Keratinocyte (primary cell): Measurements from ENCODE around the gene DGKZ. TPM values are rescaled to one million over a fixed set of nuclear protein-coding genes. Genes with fewer than 3 reads are reported as not detected.

Source experiments
- DNase-seq: peaks from one replicate; pipeline ENCODE4 v3.0.0-alpha.2; 2011; ENCODE audit warnings: low read depth, missing footprints, low spot score
- FAIRE-seq: peaks from 2 replicates; lab custom pipeline; 2011; peaks lifted over from hg19 to GRCh38; lab: Jason Lieb, UNC
- H2AFZ ChIP-seq: 2 replicates; pipeline ENCODE4 v1.6.0; 2012; ENCODE audit warnings: low read length, control low read depth, inconsistent platforms; ENCODE audit not compliant: control insufficient read depth
- H3K27ac ChIP-seq: 2 replicates; pipeline ENCODE4 v1.5.1; 2011; ENCODE audit warnings: low read length; ENCODE audit not compliant: control insufficient read depth, insufficient read depth
- H3K27me3 ChIP-seq: 3 replicates; pipeline ENCODE4 v1.6.0; 2011; ENCODE audit warnings: low read length; ENCODE audit not compliant: control insufficient read depth, insufficient read depth; ENCODE audit errors: extremely low read depth
- H3K36me3 ChIP-seq, 2 experiments: 2 replicates in 1 of 2; 3 replicates in 1 of 2; pipeline ENCODE4 v1.5.1; 2011; ENCODE audit warnings: low read length in 2 of 2, mild to moderate bottlenecking in 1 of 2; ENCODE audit not compliant: control insufficient read depth in 2 of 2, insufficient read depth in 2 of 2; ENCODE audit errors: extremely low read depth in 1 of 2
- H3K4me1 ChIP-seq: 3 replicates; pipeline ENCODE4 v1.5.1; 2011; ENCODE audit warnings: low read length; ENCODE audit not compliant: control insufficient read depth, insufficient read depth; ENCODE audit errors: extremely low read depth
- H3K4me2 ChIP-seq: 3 replicates; pipeline ENCODE4 v1.6.0; 2011; ENCODE audit warnings: low read depth, low read length; ENCODE audit not compliant: control insufficient read depth, insufficient read depth; ENCODE audit errors: extremely low read depth
- H3K4me3 ChIP-seq, 3 experiments: fragments of 200-600 bp in 1 of 3; sonication (generic) in 1 of 3; 2 replicates in 2 of 3; 3 replicates in 1 of 3; pipeline ENCODE4 v1.5.1; 2011 to 2016; ENCODE audit warnings: low read length in 3 of 3, mild to moderate bottlenecking in 3 of 3, control low read depth in 2 of 3, inconsistent platforms in 1 of 3, low read depth in 1 of 3, mixed read lengths in 1 of 3, mixed run types in 1 of 3, moderate library complexity in 1 of 3; ENCODE audit not compliant: control insufficient read depth in 2 of 3, insufficient read depth in 2 of 3; ENCODE audit errors: extremely low read depth in 1 of 3
- H3K79me2 ChIP-seq: 2 replicates; pipeline ENCODE4 v1.6.0; 2012; ENCODE audit warnings: low read length; ENCODE audit not compliant: control insufficient read depth, insufficient read depth
- H3K9ac ChIP-seq: 3 replicates; pipeline ENCODE4 v1.6.0; 2011; ENCODE audit warnings: low read length; ENCODE audit not compliant: control insufficient read depth, insufficient read depth; ENCODE audit errors: extremely low read depth
- H3K9me1 ChIP-seq: 3 replicates; pipeline ENCODE4 v1.6.0; 2011; ENCODE audit warnings: low read length; ENCODE audit not compliant: control insufficient read depth, insufficient read depth; ENCODE audit errors: extremely low read depth
- H3K9me3 ChIP-seq: 2 replicates; pipeline ENCODE4 v1.5.1; 2012; ENCODE audit warnings: low read depth, low read length; ENCODE audit not compliant: control insufficient read depth
- H4K20me1 ChIP-seq: 3 replicates; pipeline ENCODE4 v1.6.0; 2011; ENCODE audit warnings: low read length; ENCODE audit not compliant: control insufficient read depth, insufficient read depth; ENCODE audit errors: extremely low read depth
- EZH2 ChIP-seq: IDR thresholded peaks from one replicate; pipeline ENCODE4 v1.6.1; 2012; ENCODE audit warnings: inconsistent platforms, mild to moderate bottlenecking, low read length, moderate library complexity
- dilution Hi-C: fragments of 300-500 bp; cut with MboI; formaldehyde crosslinking; loops from one replicate; pipeline ENCODE4 v1.7.0; 2020; ENCODE audit warnings: low sequenced_read_pairs; ENCODE audit not compliant: extremely low pct_ligation_motif_present
- polyA plus RNA-seq, 5 experiments: library from polyadenylated mRNA; depleted of rRNA in 3 of 5; stranded (reverse) in 3 of 5; stranded (forward) in 1 of 5; unstranded in 1 of 5; fragments of >200 nt; gene quantifications; 1 replicate in 1 of 5; 2 replicates in 3 of 5; 3 replicates in 1 of 5; pipeline versions ENCODE4 v1.2.1 to v1.2.3, GENCODE V29; 2011 to 2012; ENCODE audit warnings: missing spikeins in 2 of 5, low read depth in 1 of 5, low replicate concordance in 1 of 5
- TF ChIP-seq, protein P1 (sequence below), 3 experiments: IDR thresholded peaks in 1 of 3; conservative IDR thresholded peaks in 1 of 3; optimal IDR thresholded peaks in 1 of 3; 2 replicates in 2 of 3; 3 replicates in 1 of 3; pipeline versions ENCODE3 to v1.5.1; 2011; ENCODE audit warnings: low read length in 3 of 3, mild to moderate bottlenecking in 3 of 3, moderate library complexity in 2 of 3, control low read depth in 1 of 3, inconsistent platforms in 1 of 3; ENCODE audit not compliant: insufficient read depth in 2 of 3; ENCODE audit errors: extremely low read depth in 1 of 3

DGKZ gene
- polyA plus RNA-seq, 1 donor (not counting 4 experiments of a cell fraction or from before 2014, with no cell fraction given): 23.3 TPM

DNA sequence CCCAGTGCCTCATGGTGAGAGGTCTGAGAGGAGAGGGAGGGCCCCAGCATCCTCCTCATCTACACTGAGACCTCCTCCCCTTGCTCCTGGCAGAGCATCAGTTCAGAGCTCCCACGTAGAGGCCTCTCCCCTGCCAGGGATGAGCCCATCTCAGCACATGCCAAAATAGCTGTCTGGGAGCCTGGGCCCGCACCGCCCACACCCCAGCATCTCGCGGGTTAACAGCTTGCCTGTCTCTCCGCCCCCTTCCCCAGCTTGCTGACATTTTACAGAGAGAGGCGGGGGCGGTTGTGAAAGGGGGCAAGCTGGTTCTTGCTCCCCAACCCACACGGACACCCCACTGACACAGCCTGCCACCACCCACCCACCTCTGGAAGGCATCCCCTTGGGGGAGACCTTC, 6.4 kb downstream of the DGKZ start:
- DNase-seq (no peak), FAIRE-seq (no peak)
- Histone ChIP-seq H3K4me2 (no peak overlapping the region), H4K20me1 (peaks cover 6% of the 10 kb centered on the region), H3K4me1 (peaks cover 64% of the 10 kb centered on the region), H3K27me3 (no peaks in the 10 kb centered on the region), H3K9me1 (peaks cover 4% of the 10 kb centered on the region), H3K36me3 (peaks cover 9 to 28% of the 10 kb centered on the region in 2 experiments), H3K4me3 (no peak overlapping the region), H3K79me2 (peaks cover 89% of the 10 kb centered on the region), H3K9ac (no peak overlapping the region), H3K27ac (no peak overlapping the region), H2AFZ (no peak overlapping the region), H3K9me3 (no peaks in the 10 kb centered on the region)
- no peak for TF ChIP-seq EZH2
- TF ChIP-seq, protein P1, sequence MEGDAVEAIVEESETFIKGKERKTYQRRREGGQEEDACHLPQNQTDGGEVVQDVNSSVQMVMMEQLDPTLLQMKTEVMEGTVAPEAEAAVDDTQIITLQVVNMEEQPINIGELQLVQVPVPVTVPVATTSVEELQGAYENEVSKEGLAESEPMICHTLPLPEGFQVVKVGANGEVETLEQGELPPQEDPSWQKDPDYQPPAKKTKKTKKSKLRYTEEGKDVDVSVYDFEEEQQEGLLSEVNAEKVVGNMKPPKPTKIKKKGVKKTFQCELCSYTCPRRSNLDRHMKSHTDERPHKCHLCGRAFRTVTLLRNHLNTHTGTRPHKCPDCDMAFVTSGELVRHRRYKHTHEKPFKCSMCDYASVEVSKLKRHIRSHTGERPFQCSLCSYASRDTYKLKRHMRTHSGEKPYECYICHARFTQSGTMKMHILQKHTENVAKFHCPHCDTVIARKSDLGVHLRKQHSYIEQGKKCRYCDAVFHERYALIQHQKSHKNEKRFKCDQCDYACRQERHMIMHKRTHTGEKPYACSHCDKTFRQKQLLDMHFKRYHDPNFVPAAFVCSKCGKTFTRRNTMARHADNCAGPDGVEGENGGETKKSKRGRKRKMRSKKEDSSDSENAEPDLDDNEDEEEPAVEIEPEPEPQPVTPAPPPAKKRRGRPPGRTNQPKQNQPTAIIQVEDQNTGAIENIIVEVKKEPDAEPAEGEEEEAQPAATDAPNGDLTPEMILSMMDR (optimal IDR thresholded peaks at IDR 0.05 in 1 of 3, IDR thresholded peaks at IDR 0.05 in 1 of 3, conservative IDR thresholded peaks at IDR 0.05 in 1 of 3; ENCODE audit: extremely low read depth in 1 of 3, insufficient read depth in 2 of 3, low read length in 3 of 3): no peak
- dilution Hi-C loops: no loop called here

DNA sequence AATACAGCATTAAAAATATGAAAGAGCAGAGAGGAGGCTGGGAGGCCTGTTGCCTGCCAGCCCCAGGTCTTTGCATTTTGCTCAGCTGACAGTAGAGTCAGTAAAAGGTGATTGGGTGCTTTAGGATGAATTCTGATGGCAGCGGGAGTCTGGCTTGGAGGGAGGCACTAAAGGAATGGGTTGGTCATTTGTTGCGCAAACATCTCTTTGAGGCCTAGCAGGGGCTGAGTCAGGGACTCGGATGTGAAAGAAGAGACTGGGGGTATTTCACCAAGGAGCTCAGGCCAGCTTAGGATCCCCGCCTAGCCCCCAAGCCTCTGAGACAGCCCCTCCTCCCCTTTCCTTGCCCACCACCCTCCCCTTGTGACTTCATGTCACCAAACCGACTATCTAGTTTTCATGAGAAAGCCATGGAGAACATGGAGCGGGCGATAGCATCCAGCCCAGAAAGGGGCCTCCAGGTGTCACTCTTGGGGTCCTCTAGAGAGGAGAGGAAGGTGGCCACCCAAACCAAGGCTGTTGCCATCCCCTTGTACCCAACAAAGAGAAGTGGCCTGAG, 9.7 kb downstream of the DGKZ start:
- DNase-seq: no peak
- Histone ChIP-seq H3K9me3 (no peaks in the 10 kb centered on the region), H3K27ac (peak overlapping the region; percentile 29), H3K79me2 (peaks cover 79% of the 10 kb centered on the region), H3K27me3 (no peaks in the 10 kb centered on the region), H3K9ac (no peak overlapping the region), H4K20me1 (peaks cover 7% of the 10 kb centered on the region), H3K36me3 (peaks cover 8 to 20% of the 10 kb centered on the region in 2 experiments), H3K4me1 (peaks cover 33% of the 10 kb centered on the region), H3K4me2 (peak overlapping the region; percentile 45), H3K4me3 (no peak overlapping the region), H2AFZ (no peak overlapping the region), H3K9me1 (peaks cover 2% of the 10 kb centered on the region)
- TF ChIP-seq EZH2: no peak
- TF ChIP-seq, protein P1 (optimal IDR thresholded peaks at IDR 0.05 in 1 of 3, IDR thresholded peaks at IDR 0.05 in 1 of 3, conservative IDR thresholded peaks at IDR 0.05 in 1 of 3; ENCODE audit: extremely low read depth in 1 of 3, insufficient read depth in 2 of 3, low read length in 3 of 3): no peak
- peak; percentile 44 for FAIRE-seq
- dilution Hi-C loops: no loop called here
